Measurements from ENCODE around the gene SLC25A47. TPM values are rescaled to one million over a fixed set of nuclear protein-coding genes. Genes with fewer than 3 reads are reported as not detected.

The SLC25A47 gene
- total RNA-seq, 1 donor, result not detected

DNA sequence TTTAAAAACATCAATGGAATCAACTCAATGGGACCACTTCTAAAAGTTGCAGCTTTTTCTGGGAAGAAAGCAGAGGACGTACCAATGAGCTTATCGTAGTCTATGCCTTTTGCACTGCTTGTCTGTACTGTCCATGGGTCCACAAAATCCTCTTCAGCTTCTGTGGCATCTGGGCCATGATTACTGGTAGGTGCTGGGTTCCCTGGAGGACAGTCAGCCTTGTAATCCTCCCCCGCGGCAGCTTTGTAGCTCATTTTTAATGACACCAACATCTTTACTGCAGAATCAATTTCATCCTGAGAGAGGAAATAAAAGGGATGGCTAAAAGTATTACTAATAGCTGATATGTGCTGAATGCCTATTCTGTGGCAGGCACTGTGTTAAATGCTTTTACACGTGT, 38.5 kb downstream of the SLC25A47 start:
- TF ChIP-seq, protein P1, sequence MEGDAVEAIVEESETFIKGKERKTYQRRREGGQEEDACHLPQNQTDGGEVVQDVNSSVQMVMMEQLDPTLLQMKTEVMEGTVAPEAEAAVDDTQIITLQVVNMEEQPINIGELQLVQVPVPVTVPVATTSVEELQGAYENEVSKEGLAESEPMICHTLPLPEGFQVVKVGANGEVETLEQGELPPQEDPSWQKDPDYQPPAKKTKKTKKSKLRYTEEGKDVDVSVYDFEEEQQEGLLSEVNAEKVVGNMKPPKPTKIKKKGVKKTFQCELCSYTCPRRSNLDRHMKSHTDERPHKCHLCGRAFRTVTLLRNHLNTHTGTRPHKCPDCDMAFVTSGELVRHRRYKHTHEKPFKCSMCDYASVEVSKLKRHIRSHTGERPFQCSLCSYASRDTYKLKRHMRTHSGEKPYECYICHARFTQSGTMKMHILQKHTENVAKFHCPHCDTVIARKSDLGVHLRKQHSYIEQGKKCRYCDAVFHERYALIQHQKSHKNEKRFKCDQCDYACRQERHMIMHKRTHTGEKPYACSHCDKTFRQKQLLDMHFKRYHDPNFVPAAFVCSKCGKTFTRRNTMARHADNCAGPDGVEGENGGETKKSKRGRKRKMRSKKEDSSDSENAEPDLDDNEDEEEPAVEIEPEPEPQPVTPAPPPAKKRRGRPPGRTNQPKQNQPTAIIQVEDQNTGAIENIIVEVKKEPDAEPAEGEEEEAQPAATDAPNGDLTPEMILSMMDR (IDR thresholded peaks at IDR 0.05; ENCODE audit: insufficient read depth, low read length), result no peak
- no peak overlapping the region for H3K4me3 ChIP-seq (ENCODE audit: low read depth, low read length)
- DNase-seq (ENCODE audit: low read depth), result no peak

DNA sequence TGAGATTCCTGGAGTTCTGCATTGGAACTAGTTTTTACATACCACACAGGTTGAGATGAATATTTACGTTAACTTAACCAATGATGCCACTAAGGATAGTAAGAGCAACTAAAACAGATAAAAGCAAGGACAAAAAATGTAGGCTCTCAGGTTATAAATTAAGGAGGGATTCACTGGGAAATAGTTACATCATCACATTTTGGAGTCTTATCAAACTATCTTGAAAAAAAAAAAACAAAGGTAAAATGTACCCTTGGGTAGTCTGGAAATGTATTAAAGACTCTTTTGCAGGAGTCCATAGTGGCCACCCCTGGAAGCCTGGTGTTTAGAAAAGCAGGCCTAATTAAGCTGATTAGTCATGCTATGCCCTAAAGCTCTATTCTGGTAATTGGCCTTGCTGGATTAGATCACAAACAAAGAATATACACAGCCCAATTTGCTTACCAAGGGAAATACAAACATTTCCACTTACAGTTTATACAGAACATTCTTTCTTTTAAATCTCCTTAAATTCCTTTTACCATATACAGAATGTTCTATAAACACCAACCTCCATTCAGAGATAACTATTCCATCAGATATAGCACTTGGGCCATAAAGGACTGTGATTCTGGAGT, 39.3 kb downstream of the SLC25A47 start:
- TF ChIP-seq, protein P1 (IDR thresholded peaks at IDR 0.05; ENCODE audit: insufficient read depth, low read length), result no peak
- no peak for DNase-seq (ENCODE audit: low read depth)

DNA sequence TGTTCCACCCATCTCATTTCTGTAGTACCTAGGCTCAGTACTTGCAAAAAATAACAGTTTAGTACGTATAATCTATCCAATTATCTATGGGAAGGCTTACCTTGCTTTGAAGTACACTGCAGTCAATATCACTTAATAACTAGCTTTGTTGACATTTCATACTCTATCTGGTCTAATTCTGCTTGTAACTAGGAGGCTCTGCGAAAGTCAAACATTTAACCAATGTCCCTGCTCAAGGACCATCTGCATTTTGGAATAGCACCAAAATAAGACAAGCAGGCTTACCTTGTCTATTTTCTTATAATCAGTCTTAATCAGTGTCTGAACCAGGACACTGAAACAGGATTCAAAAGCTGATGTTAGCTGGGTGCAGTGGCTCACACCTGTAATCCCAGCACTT, 39.9 kb downstream of the SLC25A47 start:
- DNase-seq (ENCODE audit: low read depth), result no peak
- TF ChIP-seq, protein P1 (IDR thresholded peaks at IDR 0.05; ENCODE audit: insufficient read depth, low read length), result no peak
- H3K4me3 ChIP-seq (ENCODE audit: low read depth, low read length), result no peak overlapping the region

More for the DNA sequence above, 39.3 kb downstream of the SLC25A47 start:
- no peak overlapping the region for H3K4me3 ChIP-seq (ENCODE audit: low read depth, low read length)

DNA sequence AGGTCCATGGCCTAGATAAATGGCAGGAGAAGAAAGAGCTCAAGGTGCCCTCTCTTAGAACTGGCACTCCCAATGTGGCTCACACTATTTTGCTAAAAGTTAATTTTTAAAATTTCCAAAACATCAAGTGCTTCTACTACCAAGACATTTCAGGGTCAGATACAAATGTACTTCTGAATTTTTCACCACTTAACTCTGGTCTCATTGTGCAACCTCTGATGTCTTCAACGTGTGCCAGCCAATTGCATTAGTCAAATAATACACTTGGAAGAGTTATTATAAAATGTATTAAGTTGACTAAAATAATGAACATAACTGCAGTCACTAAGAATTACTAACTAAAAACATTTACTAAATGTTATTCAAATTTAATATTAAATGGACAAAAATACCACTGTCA, 41.3 kb downstream of the SLC25A47 start:
- H3K4me3 ChIP-seq (ENCODE audit: low read depth, low read length), result no peak overlapping the region
- no peak for DNase-seq (ENCODE audit: low read depth)
- TF ChIP-seq, protein P1 (IDR thresholded peaks at IDR 0.05; ENCODE audit: insufficient read depth, low read length), result no peak

DNA sequence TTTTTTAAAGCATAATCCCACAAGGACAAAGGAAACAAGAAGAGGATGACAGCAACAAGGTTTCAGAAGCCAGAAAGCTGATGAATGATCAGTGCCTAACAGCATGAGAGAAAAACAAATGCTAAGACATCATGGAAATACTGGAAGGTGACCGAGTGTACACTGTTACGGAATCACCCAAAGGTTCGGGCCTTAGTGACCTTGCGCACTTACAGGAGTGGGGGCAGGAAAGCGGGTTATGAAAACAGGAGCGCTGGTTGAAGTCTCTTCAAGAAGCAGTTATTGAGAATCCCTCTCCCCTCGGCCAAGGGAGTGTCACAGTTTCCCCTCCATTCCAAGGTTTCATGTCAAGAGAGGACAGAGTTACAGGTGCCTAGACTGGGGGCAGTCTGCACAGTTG, 42.6 kb downstream of the SLC25A47 start:
- TF ChIP-seq, protein P1 (IDR thresholded peaks at IDR 0.05; ENCODE audit: insufficient read depth, low read length), result no peak
- no peak overlapping the region for H3K4me3 ChIP-seq (ENCODE audit: low read depth, low read length)
- no peak for DNase-seq (ENCODE audit: low read depth)

DNA sequence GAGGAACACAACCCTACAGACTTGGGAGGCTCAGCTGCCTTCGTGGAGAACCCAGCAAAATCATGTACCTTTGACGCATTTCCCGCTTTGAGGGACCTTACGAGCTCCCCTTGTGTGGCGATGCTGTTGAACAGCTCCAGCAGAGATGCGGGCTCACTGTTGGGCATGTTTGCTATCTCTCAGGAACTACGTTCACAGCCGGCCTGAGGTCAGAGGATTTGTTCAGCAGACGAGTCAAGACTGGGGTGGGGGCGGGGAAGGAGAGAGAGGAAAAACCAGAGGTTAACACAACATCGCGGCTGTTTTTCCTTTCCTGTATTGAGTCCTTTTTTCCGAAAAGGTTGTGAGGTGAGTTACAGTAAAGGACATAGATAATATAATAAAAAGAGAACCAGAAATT, 45.9 kb downstream of the SLC25A47 start:
- TF ChIP-seq, protein P1 (IDR thresholded peaks at IDR 0.05; ENCODE audit: insufficient read depth, low read length), result no peak
- no peak for DNase-seq (ENCODE audit: low read depth)
- H3K4me3 ChIP-seq (ENCODE audit: low read depth, low read length), result no peak overlapping the region

DNA sequence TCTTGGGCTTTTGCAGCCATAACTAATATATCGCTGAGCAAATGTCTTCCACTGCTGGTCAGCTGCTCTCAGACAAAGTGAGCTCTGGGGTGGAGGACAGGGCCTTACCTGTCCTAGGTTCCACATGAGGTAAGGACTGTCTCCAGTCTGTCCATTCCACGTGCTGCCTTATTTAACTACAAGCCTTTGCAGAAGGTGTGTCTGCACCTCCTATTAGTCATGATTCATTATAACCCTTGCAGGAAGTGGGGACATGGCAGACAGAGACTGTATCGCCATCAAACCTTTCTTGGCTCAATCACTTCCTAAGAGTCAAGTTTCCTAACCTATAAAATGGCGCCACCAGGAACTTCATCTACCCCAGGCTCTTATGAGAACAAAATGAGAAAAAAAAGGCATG, 46.9 kb downstream of the SLC25A47 start:
- DNase-seq (ENCODE audit: low read depth), result no peak
- H3K4me3 ChIP-seq (ENCODE audit: low read depth, low read length), result no peak overlapping the region
- TF ChIP-seq, protein P1 (IDR thresholded peaks at IDR 0.05; ENCODE audit: insufficient read depth, low read length), result no peak
